Measurements from ENCODE around the gene BANF2. TPM values are rescaled to one million over a fixed set of nuclear protein-coding genes. Genes with fewer than 3 reads are reported as not detected.

Gene BANF2
- total RNA-seq, 1 experiment from 2014 or later: not detected

GRCh38 chr20:17761604-17762003 lies 61.8 kb downstream of the BANF2 start:
- Histone ChIP-seq H2AFZ (ENCODE audit: low read depth, low read length, poor library complexity, severe bottlenecking) (no peak overlapping the region), H3K27me3 (ENCODE audit: insufficient read depth, low read length) (no peaks in the 10 kb centered on the region), H3K4me2 (ENCODE audit: low read length) (no peak overlapping the region), H4K20me1 (ENCODE audit: insufficient read depth) (no peaks in the 10 kb centered on the region), H3K36me3 (ENCODE audit: control insufficient read depth in 1 of 2, insufficient read depth in 2 of 2, low read length in 2 of 2) (no peaks in the 10 kb centered on the region), H3K9ac (ENCODE audit: low read length) (no peak overlapping the region), H3K79me2 (ENCODE audit: insufficient read depth, low read length) (no peaks in the 10 kb centered on the region), H3K4me1 (ENCODE audit: control insufficient read depth in 1 of 2, insufficient read depth in 2 of 2, low read length in 2 of 2) (peaks cover 12 to 17% of the 10 kb centered on the region in 2 experiments), H3K9me3 (ENCODE audit: control insufficient read depth in 1 of 2, insufficient read depth in 1 of 2, low read depth in 1 of 2, low read length in 2 of 2) (no peaks in the 10 kb centered on the region), H3K27ac (ENCODE audit: low read depth, low read length) (no peak overlapping the region), H3K4me3 (replicated peaks in 1 of 2; ENCODE audit: low read depth in 1 of 2, low read length in 2 of 2) (no peak overlapping the region), H3K9me2 (ENCODE audit: insufficient read depth) (no peaks in the 10 kb centered on the region)
- ChIA-PET POLR2A (no interaction called here), CTCF (no interaction called here), RAD21 (ENCODE audit: low non-redundant PET in 1 of 2, low total read pairs in 2 of 2, uncharacterized antibody in 2 of 2, unreplicated experiment in 2 of 2) (no interaction called here)
- BruUV-seq (replicated peaks): no TSS peak
- intact Hi-C loops (cut with micrococcal nuclease): no loop called here
- TF ChIP-seq POLR2A (IDR thresholded peaks at IDR 0.05; ENCODE audit: borderline replicate concordance, extremely low read depth, insufficient read depth, insufficient read length) (no peak), YY1 (IDR thresholded peaks at IDR 0.05; ENCODE audit: extremely low read depth, insufficient replicate concordance, low read depth, low read length) (peak; percentile 65)
- DNase-seq (ENCODE audit: low read depth, low spot score) (peak; percentile 4), ATAC-seq (peak; percentile 90)

- no peaks in the 10 kb centered on the region for H3K36me3 ChIP-seq (ENCODE audit: control insufficient read depth in 1 of 2, insufficient read depth in 2 of 2, low read length in 2 of 2)
- TF ChIP-seq JUND (IDR thresholded peaks at IDR 0.05): no peak
- no peak for TF ChIP-seq SRF (IDR thresholded peaks at IDR 0.05; ENCODE audit: low read depth)
- no peak for TF ChIP-seq SIN3A (IDR thresholded peaks at IDR 0.05; ENCODE audit: low read depth)
- no peak for TF ChIP-seq EZH2 (IDR thresholded peaks at IDR 0.05)
- no peak for TF ChIP-seq CTCF (IDR thresholded peaks at IDR 0.05 in 2 of 3, conservative IDR thresholded peaks at IDR 0.05 in 1 of 3; ENCODE audit: borderline replicate concordance in 1 of 3, insufficient read depth in 1 of 3, low read depth in 2 of 3, low read length in 2 of 3)
- no peak for TF ChIP-seq TCF7L2 (IDR thresholded peaks at IDR 0.05; ENCODE audit: borderline replicate concordance, extremely low read depth, insufficient read depth, insufficient read length)
- no peak for TF ChIP-seq ZBTB33 (IDR thresholded peaks at IDR 0.05; ENCODE audit: extremely low read depth, insufficient replicate concordance, low read length)
- no peak for TF ChIP-seq ELF1 (IDR thresholded peaks at IDR 0.05; ENCODE audit: borderline replicate concordance, low read depth)
- no peak for TF ChIP-seq EZH2phosphoT487 (IDR thresholded peaks at IDR 0.05; ENCODE audit: borderline replicate concordance)
- TF ChIP-seq FOSL1 (IDR thresholded peaks at IDR 0.05; ENCODE audit: low read depth): no peak
- no peak for TF ChIP-seq EGR1 (IDR thresholded peaks at IDR 0.05; ENCODE audit: low read depth)
- no peak for TF ChIP-seq POLR2A (IDR thresholded peaks at IDR 0.05; ENCODE audit: borderline replicate concordance, extremely low read depth, insufficient read depth, insufficient read length)
- TF ChIP-seq RAD21 (IDR thresholded peaks at IDR 0.05; ENCODE audit: low read depth): no peak
- no peaks in the 10 kb centered on the region for H3K9me3 ChIP-seq (ENCODE audit: control insufficient read depth in 1 of 2, insufficient read depth in 1 of 2, low read depth in 1 of 2, low read length in 2 of 2)
- ATAC-seq: no peak
- no peak overlapping the region for H2AFZ ChIP-seq (ENCODE audit: low read depth, low read length, poor library complexity, severe bottlenecking)
- intact Hi-C loops (cut with micrococcal nuclease): no loop called here
- H3K4me3 ChIP-seq (replicated peaks in 1 of 2; ENCODE audit: low read depth in 1 of 2, low read length in 2 of 2): no peak overlapping the region
- no peak overlapping the region for H3K27ac ChIP-seq (ENCODE audit: low read depth, low read length)
- no peaks in the 10 kb centered on the region for H3K79me2 ChIP-seq (ENCODE audit: insufficient read depth, low read length)
- ChIA-PET CTCF (no interaction called here), RAD21 (ENCODE audit: low non-redundant PET in 1 of 2, low total read pairs in 2 of 2, uncharacterized antibody in 2 of 2, unreplicated experiment in 2 of 2) (no interaction called here), POLR2A (no interaction called here)
- no peak overlapping the region for H3K9ac ChIP-seq (ENCODE audit: low read length)
- BruUV-seq (replicated peaks): no TSS peak
- DNase-seq (ENCODE audit: low read depth, low spot score): no peak
- H3K9me2 ChIP-seq (ENCODE audit: insufficient read depth): no peaks in the 10 kb centered on the region
- H3K4me1 ChIP-seq (ENCODE audit: control insufficient read depth in 1 of 2, insufficient read depth in 2 of 2, low read length in 2 of 2): peaks cover 12 to 17% of the 10 kb centered on the region in 2 experiments
- H3K4me2 ChIP-seq (ENCODE audit: low read length): no peak overlapping the region
- no peaks in the 10 kb centered on the region for H3K27me3 ChIP-seq (ENCODE audit: insufficient read depth, low read length)
- no peaks in the 10 kb centered on the region for H4K20me1 ChIP-seq (ENCODE audit: insufficient read depth)
Measured at GRCh38 chr20:17762243-17762872, 62.6 kb downstream of the BANF2 start.

Measured in HCT116 (cell line).